Gastrocnemius medialis (tissue), 4 donors: ENCODE results near the gene NOL12.

Experiments used
- POLR2A ChIP-seq, 2 donors: fragments of 450-650 bp; IDR thresholded peaks; one replicate each; pipeline ENCODE4 v1.6.1; 2017; ENCODE audit warnings: antibody characterized with exemption in 2 of 2, mild to moderate bottlenecking in 2 of 2, moderate library complexity in 2 of 2
- TF ChIP-seq, protein P1 (sequence below), 5 experiments: fragments of 450-650 bp in 3 of 5; fragments of 200-600 bp in 2 of 5; sonication (generic) in 2 of 5; IDR thresholded peaks in 4 of 5; conservative IDR thresholded peaks in 1 of 5; 1 replicate in 4 of 5; 2 replicates in 1 of 5; pipeline ENCODE4 v1.5.1; 2016 to 2019; ENCODE audit warnings: antibody characterized with exemption in 5 of 5, mild to moderate bottlenecking in 3 of 5, moderate library complexity in 3 of 5

DNA sequence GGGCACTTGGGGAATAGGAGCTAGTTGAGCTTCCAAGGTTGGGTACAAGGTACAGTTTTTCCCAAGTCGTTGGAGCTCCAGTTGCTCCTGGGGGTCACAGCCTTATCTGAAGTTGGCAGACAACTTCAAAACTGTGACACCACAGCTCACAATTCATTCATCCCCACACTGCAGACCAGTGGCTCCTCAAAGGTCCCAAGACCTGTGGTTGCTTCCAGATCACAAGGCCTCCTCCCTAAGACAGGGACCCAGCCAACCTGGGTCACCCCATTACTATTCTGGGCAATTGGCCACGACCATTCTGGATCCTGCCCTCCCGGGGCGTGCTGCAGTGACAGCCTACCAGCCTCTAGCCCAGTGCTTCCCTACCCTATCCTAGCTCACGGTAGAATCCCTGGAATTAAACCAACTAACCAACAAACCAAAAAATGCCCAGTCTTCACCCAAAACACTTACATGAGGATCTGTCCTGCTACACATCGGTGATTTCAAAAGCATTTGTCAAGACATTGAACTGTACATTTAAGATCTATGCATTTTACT is 28.5 kb upstream of the NOL12 start:
- TF ChIP-seq, protein P1, sequence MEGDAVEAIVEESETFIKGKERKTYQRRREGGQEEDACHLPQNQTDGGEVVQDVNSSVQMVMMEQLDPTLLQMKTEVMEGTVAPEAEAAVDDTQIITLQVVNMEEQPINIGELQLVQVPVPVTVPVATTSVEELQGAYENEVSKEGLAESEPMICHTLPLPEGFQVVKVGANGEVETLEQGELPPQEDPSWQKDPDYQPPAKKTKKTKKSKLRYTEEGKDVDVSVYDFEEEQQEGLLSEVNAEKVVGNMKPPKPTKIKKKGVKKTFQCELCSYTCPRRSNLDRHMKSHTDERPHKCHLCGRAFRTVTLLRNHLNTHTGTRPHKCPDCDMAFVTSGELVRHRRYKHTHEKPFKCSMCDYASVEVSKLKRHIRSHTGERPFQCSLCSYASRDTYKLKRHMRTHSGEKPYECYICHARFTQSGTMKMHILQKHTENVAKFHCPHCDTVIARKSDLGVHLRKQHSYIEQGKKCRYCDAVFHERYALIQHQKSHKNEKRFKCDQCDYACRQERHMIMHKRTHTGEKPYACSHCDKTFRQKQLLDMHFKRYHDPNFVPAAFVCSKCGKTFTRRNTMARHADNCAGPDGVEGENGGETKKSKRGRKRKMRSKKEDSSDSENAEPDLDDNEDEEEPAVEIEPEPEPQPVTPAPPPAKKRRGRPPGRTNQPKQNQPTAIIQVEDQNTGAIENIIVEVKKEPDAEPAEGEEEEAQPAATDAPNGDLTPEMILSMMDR (IDR thresholded peaks at IDR 0.05 in 4 of 5, conservative IDR thresholded peaks at IDR 0.05 in 1 of 5), result no peak
- peak in 1 of 2 donors; percentile 4 for TF ChIP-seq POLR2A (IDR thresholded peaks at IDR 0.05)
